GM19351 (cell line): ENCODE measurements around the gene ZNF614.
"Not testable (repeated sequence)": the region's sequence is repeated elsewhere in the genome, so short reads cannot be mapped to it uniquely, and the experiment has no call there.

ENCODE experiments used
- ATAC-seq: cut with Tn5 transposase; IDR thresholded peaks from one replicate; pipeline ENCODE4 v1.9.1; 2021; ENCODE audit warnings: mild to moderate bottlenecking, moderate library complexity; ENCODE audit not compliant: unreplicated experiment

The ZNF614 gene

GRCh38 chr19:52028027-52028779 is at the start of gene ZNF614:
Gene ZNF614, minus strand, starts transcription at chr19:52028379. Its CDS starts 2,634 bp downstream, at chr19:52025745.
- ATAC-seq = peak; percentile 83

GRCh38 chr19:52070496-52070895 is 42.3 kb upstream of the ZNF614 start:
- no peak for ATAC-seq

GRCh38 chr19:52069653-52070052 is 41.5 kb upstream of the ZNF614 start:
- no peak for ATAC-seq

- no peak for ATAC-seq
Measured at GRCh38 chr19:52066258-52066863, 38.2 kb upstream of the ZNF614 start.

- ATAC-seq = no peak
Measured at GRCh38 chr19:52065399-52065798, 37.2 kb upstream of the ZNF614 start.

- not testable (repeated sequence) for ATAC-seq
Measured at GRCh38 chr19:52056480-52056879, 28.3 kb upstream of the ZNF614 start.

GRCh38 chr19:52051736-52052135 is 23.6 kb upstream of the ZNF614 start:
- not testable (repeated sequence) for ATAC-seq

GRCh38 chr19:52048555-52049501 is 20.6 kb upstream of the ZNF614 start, which contains the start of gene ZNF432:
Gene ZNF432, minus strand, starts transcription at chr19:52048838. Its CDS starts 1,970 bp downstream, at chr19:52046868.
- peak; percentile 86 for ATAC-seq

- no peak for ATAC-seq
Measured at GRCh38 chr19:52039169-52039568, 11.0 kb upstream of the ZNF614 start.

GRCh38 chr19:52034051-52034728 is 6.0 kb upstream of the ZNF614 start:
- ATAC-seq = no peak

- peak; percentile 28 for ATAC-seq
Measured at GRCh38 chr19:52028780-52029123, 573 bp upstream of the ZNF614 start.

GRCh38 chr19:52026255-52026990 is 1.8 kb downstream of the ZNF614 start:
- not testable (repeated sequence) for ATAC-seq

- not testable (repeated sequence) for ATAC-seq
Measured at GRCh38 chr19:52024478-52024877, 3.7 kb downstream of the ZNF614 start.

- ATAC-seq = no peak
Measured at GRCh38 chr19:52022193-52022592, 6.0 kb downstream of the ZNF614 start.

- ATAC-seq = no peak
Measured at GRCh38 chr19:52020506-52020905, 7.7 kb downstream of the ZNF614 start.

- ATAC-seq = no peak
Measured at GRCh38 chr19:52010674-52011073, 17.5 kb downstream of the ZNF614 start.

GRCh38 chr19:52007806-52008557 is 20.2 kb downstream of the ZNF614 start, which contains the start of gene ZNF615:
Gene ZNF615, minus strand, starts transcription at chr19:52008211. Its CDS starts 4,500 bp downstream, at chr19:52003711.
- ATAC-seq = peak; percentile 73

GRCh38 chr19:52007451-52007805 is 20.8 kb downstream of the ZNF614 start:
- no peak for ATAC-seq

- no peak for ATAC-seq
Measured at GRCh38 chr19:51994048-51994644, 34.0 kb downstream of the ZNF614 start.
